Endothelial cell of hepatic sinusoid (primary cell): ENCODE measurements around the gene RNU1-2.
"Not testable (repeated sequence)": the region's sequence is repeated elsewhere in the genome, so short reads cannot be mapped to it uniquely, and the experiment has no call there.

Experiments
- in situ Hi-C: cut with HindIII; loops from 2 replicates; pipeline ENCODE4 v1.10.0; 2017; ENCODE audit warnings: low sequenced_read_pairs

RNU1-2 gene

GRCh38 chr1:16925635-16926490 is 30.1 kb downstream of the RNU1-2 start:
- in situ Hi-C loops: no loop called here

- in situ Hi-C loops: no loop called here
Observed at GRCh38 chr1:16926491-16927073, 30.8 kb downstream of the RNU1-2 start.

GRCh38 chr1:16927256-16927655 is 31.5 kb downstream of the RNU1-2 start:
- in situ Hi-C loops: no loop called here

- in situ Hi-C loops: no loop called here
Observed at GRCh38 chr1:16927711-16928485, 32.1 kb downstream of the RNU1-2 start.

GRCh38 chr1:16929146-16930041 is 33.6 kb downstream of the RNU1-2 start:
- in situ Hi-C loops: not testable (repeated sequence)

- in situ Hi-C loops: not testable (repeated sequence)
Observed at GRCh38 chr1:16931206-16931934, 35.6 kb downstream of the RNU1-2 start.

- in situ Hi-C loops: not testable (repeated sequence)
Observed at GRCh38 chr1:16933945-16934344, 38.2 kb downstream of the RNU1-2 start.

- in situ Hi-C loops: not testable (repeated sequence)
Observed at GRCh38 chr1:16936580-16936979, 40.8 kb downstream of the RNU1-2 start.

- in situ Hi-C loops: no loop called here
Observed at GRCh38 chr1:16938351-16939321, 42.9 kb downstream of the RNU1-2 start.

- in situ Hi-C loops: not testable (repeated sequence)
Observed at GRCh38 chr1:16939386-16940180, 43.8 kb downstream of the RNU1-2 start.

- in situ Hi-C loops: no loop called here
Observed at GRCh38 chr1:16944038-16944437, 48.3 kb downstream of the RNU1-2 start.

- in situ Hi-C loops: not testable (repeated sequence)
Observed at GRCh38 chr1:16945512-16945911, 49.7 kb downstream of the RNU1-2 start.
